Measurements from ENCODE around the gene TUBA4B. TPM values are rescaled to one million over a fixed set of nuclear protein-coding genes. Genes with fewer than 3 reads are reported as not detected.
"Not testable (repeated sequence)": the region's sequence is repeated elsewhere in the genome, so short reads cannot be mapped to it uniquely, and the experiment has no call there.

The TUBA4B gene
- total RNA-seq, 2 donors from 2014 or later: not detected

DNA sequence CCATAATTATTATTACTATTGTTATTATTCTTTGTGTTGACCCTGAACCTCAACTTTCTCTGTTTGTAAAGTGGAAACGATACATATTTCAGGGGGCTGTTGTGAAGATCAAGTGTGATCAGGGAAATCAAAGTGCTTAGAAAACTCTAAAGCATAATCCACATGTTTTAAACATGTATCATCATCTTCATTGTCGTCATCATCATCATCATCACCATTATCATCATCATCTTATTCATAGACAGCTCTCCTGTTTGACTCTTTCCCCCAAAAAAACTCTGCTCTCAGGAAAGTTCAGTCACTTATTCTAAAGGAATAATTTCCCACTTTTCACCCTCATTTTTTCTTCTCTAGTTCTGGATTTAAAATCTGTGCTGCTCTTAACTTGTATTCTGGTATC, 51.2 kb downstream of the TUBA4B start:
- Histone ChIP-seq H3K27ac (no peak overlapping the region), H3K4me3 (no peak overlapping the region), H3K9me3 (no peaks in the 10 kb centered on the region), H3K36me3 (replicated peaks in 1 of 2; ENCODE audit: insufficient read depth in 1 of 2, low read depth in 2 of 2) (no peaks in the 10 kb centered on the region), H3K27me3 (peaks cover 0 to 10% of the 10 kb centered on the region in 2 donors), H3K4me1 (no peaks in the 10 kb centered on the region)
- 32 to 40% methylated on average over 2 of the region's 2 CpGs for WGBS, 2 donors
- intact Hi-C loops (cut with DNase I): loop anchor here (5.0 kb wide), 2 partner anchors 142 to 247 kb away; partner anchors contain the start of gene NHEJ1
- TF ChIP-seq POLR2A (IDR thresholded peaks at IDR 0.05): no peak
- TF ChIP-seq, protein P1, sequence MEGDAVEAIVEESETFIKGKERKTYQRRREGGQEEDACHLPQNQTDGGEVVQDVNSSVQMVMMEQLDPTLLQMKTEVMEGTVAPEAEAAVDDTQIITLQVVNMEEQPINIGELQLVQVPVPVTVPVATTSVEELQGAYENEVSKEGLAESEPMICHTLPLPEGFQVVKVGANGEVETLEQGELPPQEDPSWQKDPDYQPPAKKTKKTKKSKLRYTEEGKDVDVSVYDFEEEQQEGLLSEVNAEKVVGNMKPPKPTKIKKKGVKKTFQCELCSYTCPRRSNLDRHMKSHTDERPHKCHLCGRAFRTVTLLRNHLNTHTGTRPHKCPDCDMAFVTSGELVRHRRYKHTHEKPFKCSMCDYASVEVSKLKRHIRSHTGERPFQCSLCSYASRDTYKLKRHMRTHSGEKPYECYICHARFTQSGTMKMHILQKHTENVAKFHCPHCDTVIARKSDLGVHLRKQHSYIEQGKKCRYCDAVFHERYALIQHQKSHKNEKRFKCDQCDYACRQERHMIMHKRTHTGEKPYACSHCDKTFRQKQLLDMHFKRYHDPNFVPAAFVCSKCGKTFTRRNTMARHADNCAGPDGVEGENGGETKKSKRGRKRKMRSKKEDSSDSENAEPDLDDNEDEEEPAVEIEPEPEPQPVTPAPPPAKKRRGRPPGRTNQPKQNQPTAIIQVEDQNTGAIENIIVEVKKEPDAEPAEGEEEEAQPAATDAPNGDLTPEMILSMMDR (IDR thresholded peaks at IDR 0.05): no peak
- DNase-seq (no peak), ATAC-seq (no peak)

DNA sequence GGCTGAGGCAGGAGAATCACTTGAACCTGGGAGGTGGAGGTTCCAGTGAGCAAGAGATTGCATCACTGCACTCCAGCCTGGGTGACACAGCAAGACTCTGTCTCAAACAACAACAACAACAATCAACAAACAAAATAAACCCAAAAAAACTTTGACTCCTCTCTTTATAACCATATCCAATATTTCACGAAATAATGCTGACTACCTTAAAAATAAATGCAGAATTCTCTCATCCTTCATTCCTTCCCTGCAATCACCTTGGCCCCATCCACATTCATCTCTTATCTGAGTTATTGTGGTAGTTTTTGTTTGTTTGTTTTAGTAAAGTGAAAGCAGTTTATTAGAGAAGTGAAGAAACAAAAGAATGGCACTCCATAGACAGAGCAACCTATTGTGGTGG, 53.0 kb downstream of the TUBA4B start:
- Histone ChIP-seq H3K9me3 (no peaks in the 10 kb centered on the region), H3K4me1 (no peaks in the 10 kb centered on the region), H3K36me3 (replicated peaks in 1 of 2; ENCODE audit: insufficient read depth in 1 of 2, low read depth in 2 of 2) (no peaks in the 10 kb centered on the region), H3K27me3 (peaks cover 0 to 19% of the 10 kb centered on the region in 2 donors), H3K27ac (no peak overlapping the region), H3K4me3 (no peak overlapping the region)
- intact Hi-C loops (cut with DNase I): no loop called here
- TF ChIP-seq, protein P1 (IDR thresholded peaks at IDR 0.05): no peak
- no peak for TF ChIP-seq POLR2A (IDR thresholded peaks at IDR 0.05)
- WGBS, 2 donors: 62 to 70% methylated on average over 1 of the region's 1 CpG
- DNase-seq: no peak
- no peak for ATAC-seq

DNA sequence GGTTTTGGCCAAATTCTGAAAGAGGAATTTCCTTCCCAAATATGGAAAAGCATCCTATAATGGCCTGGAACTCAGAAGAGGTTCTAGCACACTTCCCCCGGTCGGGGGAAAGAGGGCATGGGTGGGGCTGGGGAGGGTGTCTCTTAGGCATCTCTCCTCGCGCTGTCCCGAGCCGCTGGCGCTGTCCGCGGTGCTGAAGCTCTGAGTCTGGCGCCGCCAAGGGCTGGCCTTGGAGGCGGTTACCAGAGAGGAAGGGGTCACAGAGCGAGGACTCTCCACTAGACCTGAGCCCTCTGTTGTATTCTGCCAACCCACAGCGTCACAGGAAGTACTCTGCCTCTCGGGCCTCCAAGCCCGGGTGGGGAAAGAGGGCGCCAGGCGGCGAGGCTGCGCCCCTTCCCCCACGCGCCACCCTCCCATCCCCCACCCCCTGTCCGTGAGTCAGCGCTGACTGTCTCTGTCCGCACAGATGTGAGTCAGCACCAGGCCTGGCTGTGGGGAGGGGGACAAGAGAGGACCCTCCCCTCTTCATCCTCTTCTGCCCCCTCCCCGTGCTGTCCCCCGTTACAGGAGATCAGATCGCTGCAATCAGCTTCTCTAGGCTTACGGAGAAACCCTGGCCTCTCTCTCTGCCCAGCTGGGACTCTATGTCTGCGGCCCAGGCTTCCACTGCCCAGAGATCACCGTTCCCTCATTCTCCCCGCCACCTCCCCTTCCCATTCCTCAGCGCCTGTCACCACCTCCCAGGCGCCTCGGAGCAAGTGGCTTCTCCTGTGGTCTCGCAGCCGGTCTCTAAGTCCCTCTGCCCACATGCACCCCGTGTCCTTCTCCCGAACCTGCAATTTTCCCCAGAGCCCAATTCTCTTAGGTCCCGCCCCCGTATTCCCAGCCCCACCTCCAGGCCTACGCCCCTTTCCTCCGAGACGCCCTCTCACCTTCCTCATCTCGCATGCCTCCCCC, 55.4 kb downstream of the TUBA4B start:
- Histone ChIP-seq H3K27ac (no peak overlapping the region), H3K4me1 (no peaks in the 10 kb centered on the region), H3K36me3 (replicated peaks in 1 of 2; ENCODE audit: insufficient read depth in 1 of 2, low read depth in 2 of 2) (no peaks in the 10 kb centered on the region), H3K27me3 (peaks cover 0 to 19% of the 10 kb centered on the region in 2 donors), H3K4me3 (no peak overlapping the region), H3K9me3 (no peaks in the 10 kb centered on the region)
- no peak for TF ChIP-seq POLR2A (IDR thresholded peaks at IDR 0.05)
- TF ChIP-seq, protein P1 (IDR thresholded peaks at IDR 0.05): no peak
- 4 to 5% methylated on average over 27 to 45 of the region's 45 CpGs for WGBS, 2 donors
- DNase-seq (peak; percentile 54 to 69 (median 65)), ATAC-seq (peak; percentile 78)
- intact Hi-C loops (cut with DNase I): no loop called here

DNA sequence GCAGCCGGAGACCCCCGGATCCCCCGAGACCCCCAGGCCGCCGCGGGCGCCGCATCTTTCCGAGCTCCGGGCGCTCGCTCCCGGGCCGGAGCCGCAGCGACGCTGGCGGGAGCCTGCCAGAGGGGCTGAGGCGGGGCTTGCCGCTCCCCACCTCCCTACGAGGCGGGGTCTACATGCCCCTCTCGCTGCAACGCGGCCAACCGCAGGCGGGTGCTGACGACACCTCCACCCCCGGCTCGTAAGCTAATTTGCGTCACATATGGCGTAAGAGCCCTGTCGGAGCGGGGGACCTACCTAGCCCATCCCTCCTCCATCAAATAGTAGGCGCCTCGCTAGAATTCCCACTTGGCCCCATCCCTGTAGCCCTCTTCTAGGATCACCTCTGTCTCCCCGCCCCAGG, 56.2 kb downstream of the TUBA4B start, which contains the start of gene PTPRN:
PTPRN (minus strand) TSS at position 124 of the 400 bp plus-strand sequence; CDS start at position 55, 69 bp downstream.
- Histone ChIP-seq H3K4me3 (no peak within 1 kb of the TSS), H3K27ac (no peak within 1 kb of the TSS), H3K4me1 (no peaks in the 10 kb centered on the region), H3K9me3 (no peaks in the 10 kb centered on the region), H3K27me3 (peaks cover 0 to 19% of the 10 kb centered on the region in 2 donors), H3K36me3 (replicated peaks in 1 of 2; ENCODE audit: insufficient read depth in 1 of 2, low read depth in 2 of 2) (no peaks in the 10 kb centered on the region)
- intact Hi-C loops (cut with DNase I): no loop called here
- TF ChIP-seq POLR2A (IDR thresholded peaks at IDR 0.05): peak in 1 of 3 donors; percentile 9
- TF ChIP-seq, protein P1 (IDR thresholded peaks at IDR 0.05): no peak
- DNase-seq (peak in 3 of 4 donors; percentile 42 to 48 (median 45)), ATAC-seq (no peak)
- 2 to 12% methylated on average over 10 to 37 of the region's 37 CpGs for WGBS, 2 donors

DNA sequence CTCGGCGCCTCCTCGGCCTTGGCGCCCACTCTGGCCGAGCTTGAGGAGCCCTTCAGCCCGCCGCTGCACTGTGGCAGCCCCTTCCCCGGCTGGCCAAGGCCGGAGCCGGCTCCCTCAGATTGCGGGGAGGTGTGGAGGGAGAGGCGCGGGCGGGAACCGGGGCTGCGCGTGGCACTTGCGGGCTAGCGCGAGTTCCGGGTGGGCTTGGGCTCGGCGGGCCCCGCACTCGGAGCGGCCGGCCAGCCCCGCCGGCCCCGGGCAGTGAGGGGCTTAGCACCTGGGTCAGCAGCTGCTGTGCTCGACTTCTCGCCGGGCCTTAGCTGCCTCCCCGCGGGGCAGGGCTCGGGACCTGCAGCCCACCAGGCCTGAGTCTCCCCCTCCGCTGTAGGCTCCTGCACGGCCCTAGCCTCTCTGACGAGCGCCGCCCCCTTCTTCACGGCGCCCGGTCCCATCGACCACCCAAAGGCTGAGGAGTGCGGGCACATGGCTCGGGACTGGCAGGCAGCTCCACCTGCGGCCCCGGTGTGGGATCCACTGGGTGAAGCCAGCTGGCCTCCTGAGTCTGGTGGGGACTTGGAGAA, 59.7 kb downstream of the TUBA4B start:
- H3K4me1 ChIP-seq; DNase-seq; H3K9me3 ChIP-seq; H3K27ac ChIP-seq; H3K36me3 ChIP-seq (replicated peaks in 1 of 2; ENCODE audit: insufficient read depth in 1 of 2, low read depth in 2 of 2); H3K4me3 ChIP-seq; intact Hi-C loops (cut with DNase I); ATAC-seq: not testable (repeated sequence)
- 85 to 95% methylated on average over 4 to 40 of the region's 49 CpGs for WGBS, 2 donors
- peaks cover 0 to 19% of the 10 kb centered on the region in 2 donors for H3K27me3 ChIP-seq

Measured in body of pancreas (tissue), 4 donors.